Measurements from ENCODE around the gene PHAF1. TPM values are rescaled to one million over a fixed set of nuclear protein-coding genes. Genes with fewer than 3 reads are reported as not detected.

Gene PHAF1
- total and polyA plus RNA-seq, 9 of the 15 experiments (the other 6 are each of a cell fraction or from before 2014, with no cell fraction given): 5.1 to 25.4 (median 13.8) TPM

DNA sequence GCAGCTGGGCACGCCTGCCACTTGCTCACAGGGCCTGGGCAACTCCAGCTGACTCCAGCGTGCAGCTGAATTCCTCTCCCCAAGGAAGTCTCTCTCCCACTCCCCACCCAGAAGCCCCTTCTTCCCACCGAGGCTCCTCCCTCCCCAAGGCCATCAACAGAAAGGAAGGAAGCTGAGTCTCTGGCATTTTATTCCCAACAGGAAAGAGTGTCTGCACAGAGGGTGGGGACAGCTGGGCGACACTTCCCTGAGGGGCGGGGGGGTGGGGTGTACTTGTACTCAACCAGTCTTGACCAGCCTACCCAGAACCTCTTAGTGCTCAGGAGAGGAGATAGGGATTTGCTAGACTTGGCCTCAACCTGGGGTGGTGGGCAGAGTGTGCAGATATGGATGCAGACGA is 80.3 kb downstream of the PHAF1 start, which contains the start of gene EXOC3L1:
EXOC3L1 (minus strand) TSS at position 96 of the 400 bp plus-strand sequence. CDS start 460 bp downstream, outside the sequence.
- in situ Hi-C loops (cut with MboI) (no loop called here), intact Hi-C loops (cut with micrococcal nuclease) (loop anchor here (5.0 kb wide), 1 partner anchor 37 kb away; the partner anchor contains the start of gene TMEM208)
- Histone ChIP-seq H3K27ac (ENCODE audit: extremely low read depth, low read depth, low read length) (peak within 1 kb of the TSS; percentile 11; the same call in 1 of the 3 replicates), H3K27me3 (ENCODE audit: control insufficient read depth in 2 of 2, insufficient read depth in 2 of 2, low read length in 2 of 2) (no peaks in the 10 kb centered on the region), H3K9me1 (ENCODE audit: control insufficient read depth, insufficient read depth, low read length) (no peaks in the 10 kb centered on the region), H3K79me2 (ENCODE audit: control insufficient read depth, insufficient read depth, low read length) (peaks cover 38% of the 10 kb centered on the region), H3K4me1 (replicated peaks in 1 of 2; ENCODE audit: control insufficient read depth in 2 of 2, insufficient read depth in 2 of 2, low read length in 2 of 2) (peaks cover 42 to 72% of the 10 kb centered on the region in 2 experiments), H3K36me3 (ENCODE audit: control insufficient read depth, insufficient read depth, low read length) (peaks cover 23% of the 10 kb centered on the region), H3K4me3 (no peak within 1 kb of the TSS), H4K20me1 (replicated peaks; ENCODE audit: control insufficient read depth, insufficient read depth, low read length) (peaks cover 7% of the 10 kb centered on the region; the same call in 1 of the 2 replicates), H3K9me3 (replicated peaks; ENCODE audit: control insufficient read depth, insufficient read depth, low read depth, low read length) (no peaks in the 10 kb centered on the region), H3K9ac (ENCODE audit: insufficient read depth in 1 of 2, low read depth in 2 of 2, low read length in 2 of 2) (peak within 1 kb of the TSS; percentile 13 to 63; a peak in 2 of 4 replicates), H2AFZ (ENCODE audit: low read depth, low read length) (peak within 1 kb of the TSS; percentile 25), H3K4me2 (ENCODE audit: insufficient read depth, low read length) (peak within 1 kb of the TSS; percentile 97)
- CTCF ChIA-PET (ENCODE audit: low intra/inter-chr PET ratio): interaction anchor here (0.7 kb wide), 1 partner anchor 29 kb away, joined by 3 read pairs; no protein-coding TSS in a partner anchor
- POLR2A ChIA-PET: interaction anchor here (0.6 to 1.1 kb wide), 6 partner anchors 13 to 88 kb away, joined by 3 to 4 read pairs (median 4); partner anchors contain the start of genes FBXL8 and TRADD
- DNase-seq (ENCODE audit: extremely low read depth in 1 of 4, low spot score in 3 of 4) (no peak), ATAC-seq (no peak), FAIRE-seq (no peak)
- TF ChIP-seq, protein P1, sequence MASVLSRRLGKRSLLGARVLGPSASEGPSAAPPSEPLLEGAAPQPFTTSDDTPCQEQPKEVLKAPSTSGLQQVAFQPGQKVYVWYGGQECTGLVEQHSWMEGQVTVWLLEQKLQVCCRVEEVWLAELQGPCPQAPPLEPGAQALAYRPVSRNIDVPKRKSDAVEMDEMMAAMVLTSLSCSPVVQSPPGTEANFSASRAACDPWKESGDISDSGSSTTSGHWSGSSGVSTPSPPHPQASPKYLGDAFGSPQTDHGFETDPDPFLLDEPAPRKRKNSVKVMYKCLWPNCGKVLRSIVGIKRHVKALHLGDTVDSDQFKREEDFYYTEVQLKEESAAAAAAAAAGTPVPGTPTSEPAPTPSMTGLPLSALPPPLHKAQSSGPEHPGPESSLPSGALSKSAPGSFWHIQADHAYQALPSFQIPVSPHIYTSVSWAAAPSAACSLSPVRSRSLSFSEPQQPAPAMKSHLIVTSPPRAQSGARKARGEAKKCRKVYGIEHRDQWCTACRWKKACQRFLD (CRISPR knock-in tag; IDR thresholded peaks at IDR 0.05): 0 out of 2 replicates have a peak, but pooled peaks have one; percentile 33
- TF ChIP-seq, protein P2, sequence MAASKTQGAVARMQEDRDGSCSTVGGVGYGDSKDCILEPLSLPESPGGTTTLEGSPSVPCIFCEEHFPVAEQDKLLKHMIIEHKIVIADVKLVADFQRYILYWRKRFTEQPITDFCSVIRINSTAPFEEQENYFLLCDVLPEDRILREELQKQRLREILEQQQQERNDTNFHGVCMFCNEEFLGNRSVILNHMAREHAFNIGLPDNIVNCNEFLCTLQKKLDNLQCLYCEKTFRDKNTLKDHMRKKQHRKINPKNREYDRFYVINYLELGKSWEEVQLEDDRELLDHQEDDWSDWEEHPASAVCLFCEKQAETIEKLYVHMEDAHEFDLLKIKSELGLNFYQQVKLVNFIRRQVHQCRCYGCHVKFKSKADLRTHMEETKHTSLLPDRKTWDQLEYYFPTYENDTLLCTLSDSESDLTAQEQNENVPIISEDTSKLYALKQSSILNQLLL (CRISPR knock-in tag; IDR thresholded peaks at IDR 0.05; ENCODE audit: borderline replicate concordance): no peak
- no TSS peak for BruUV-seq (replicated peaks)
- 36% methylated on average over 4 of the region's 6 CpGs for WGBS (ENCODE audit: insufficient coverage, low coverage, missing lambda C conversion rate)

Data from K562 (cell line).